ENCODE data around the gene ASB3. TPM values are rescaled to one million over a fixed set of nuclear protein-coding genes. Genes with fewer than 3 reads are reported as not detected.

ASB3 gene
- total and polyA plus RNA-seq, 9 donors, result 9.6 to 24.8 (median 19.0) TPM

- Histone ChIP-seq H3K36me3 (no peaks in the 10 kb centered on the region), H3K4me1 (ENCODE audit: insufficient read depth) (no peaks in the 10 kb centered on the region), H3K27me3 (no peaks in the 10 kb centered on the region), H3K9me3 (no peaks in the 10 kb centered on the region), H3K4me3 (no peak overlapping the region), H3K27ac (no peak overlapping the region)
- 79 to 82% (median 80%) methylated on average over 6 of the region's 6 CpGs for WGBS, 3 donors
- no peak for DNase-seq
- intact Hi-C loops (cut with DNase I), result no loop called here
- TF ChIP-seq CTCF (IDR thresholded peaks at IDR 0.05), result no peak
- no peak for TF ChIP-seq EP300 (IDR thresholded peaks at IDR 0.05)
- TF ChIP-seq POLR2A (IDR thresholded peaks at IDR 0.05), result no peak
Measured at GRCh38 chr2:53629001-53629400, 157.8 kb downstream of the ASB3 start.

GRCh38 chr2:53622141-53622540 lies 164.6 kb downstream of the ASB3 start:
- intact Hi-C loops (cut with DNase I), result no loop called here
- TF ChIP-seq CTCF (IDR thresholded peaks at IDR 0.05), result no peak
- TF ChIP-seq EP300 (IDR thresholded peaks at IDR 0.05), result no peak
- no peak for TF ChIP-seq POLR2A (IDR thresholded peaks at IDR 0.05)
- H3K4me1 ChIP-seq (ENCODE audit: insufficient read depth), result no peaks in the 10 kb centered on the region

GRCh38 chr2:53620981-53621380 lies 165.8 kb downstream of the ASB3 start:
- WGBS, 3 donors, result 56 to 75% (median 57%) methylated on average over 2 of the region's 2 CpGs
- Histone ChIP-seq H3K27me3 (no peaks in the 10 kb centered on the region), H3K9me3 (no peaks in the 10 kb centered on the region), H3K27ac (no peak overlapping the region), H3K4me3 (no peak overlapping the region), H3K4me1 (ENCODE audit: insufficient read depth) (no peaks in the 10 kb centered on the region), H3K36me3 (no peaks in the 10 kb centered on the region)
- intact Hi-C loops (cut with DNase I), result no loop called here
- no peak for DNase-seq
- TF ChIP-seq CTCF (IDR thresholded peaks at IDR 0.05), result no peak
- no peak for TF ChIP-seq EP300 (IDR thresholded peaks at IDR 0.05)
- no peak for TF ChIP-seq POLR2A (IDR thresholded peaks at IDR 0.05)

More at GRCh38 chr2:53622141-53622540, 164.6 kb downstream of the ASB3 start:
- Histone ChIP-seq H3K27ac (no peak overlapping the region), H3K9me3 (no peaks in the 10 kb centered on the region), H3K36me3 (no peaks in the 10 kb centered on the region), H3K4me3 (no peak overlapping the region), H3K27me3 (no peaks in the 10 kb centered on the region)
- no peak for DNase-seq

Other genes with a start within 250 kb of the ASB3 start
- 1 to 10 TPM in 4 of 7 donors, under 1 TPM in 3; 0.48 to 2.0 (median 1.2) TPM for gene CHAC2, start 19.1 kb downstream of the ASB3 start, total RNA-seq
- gene CHAC2, start 19.1 kb downstream of the ASB3 start, polyA plus RNA-seq, result 1 to 10 TPM in 1 of 2 donors, under 1 TPM in 1; 0.39 to 1.1 TPM
- 100 to 1,000 TPM in 1 of 7 donors, 10 to 100 TPM in 6; 33.0 to 109 (median 40.3) TPM for gene ERLEC1, start 91 bp upstream of the ASB3 start, total RNA-seq
- gene ERLEC1, start 91 bp upstream of the ASB3 start, polyA plus RNA-seq, result 10 to 100 TPM; 48.9 to 63.1 TPM
- gene GPR75, start 73.0 kb upstream of the ASB3 start, total RNA-seq, result 1 to 10 TPM; 2.1 to 4.9 (median 2.8) TPM
- gene GPR75, start 73.0 kb upstream of the ASB3 start, polyA plus RNA-seq, result 1 to 10 TPM; 1.1 to 4.1 TPM
- gene PSME4, start 184.0 kb upstream of the ASB3 start, total RNA-seq, result 10 to 100 TPM; 26.1 to 52.1 (median 33.3) TPM
- gene PSME4, start 184.0 kb upstream of the ASB3 start, polyA plus RNA-seq, result 10 to 100 TPM; 12.8 to 18.9 TPM

Data from ovary (tissue), 9 donors.